ENCODE measurements around the gene RRBP1. TPM values are rescaled to one million over a fixed set of nuclear protein-coding genes. Genes with fewer than 3 reads are reported as not detected.

RRBP1 gene
- total and polyA plus RNA-seq, 2 of the 4 experiments (the other 2 are of a cell fraction): 90.2 to 136 TPM

DNA sequence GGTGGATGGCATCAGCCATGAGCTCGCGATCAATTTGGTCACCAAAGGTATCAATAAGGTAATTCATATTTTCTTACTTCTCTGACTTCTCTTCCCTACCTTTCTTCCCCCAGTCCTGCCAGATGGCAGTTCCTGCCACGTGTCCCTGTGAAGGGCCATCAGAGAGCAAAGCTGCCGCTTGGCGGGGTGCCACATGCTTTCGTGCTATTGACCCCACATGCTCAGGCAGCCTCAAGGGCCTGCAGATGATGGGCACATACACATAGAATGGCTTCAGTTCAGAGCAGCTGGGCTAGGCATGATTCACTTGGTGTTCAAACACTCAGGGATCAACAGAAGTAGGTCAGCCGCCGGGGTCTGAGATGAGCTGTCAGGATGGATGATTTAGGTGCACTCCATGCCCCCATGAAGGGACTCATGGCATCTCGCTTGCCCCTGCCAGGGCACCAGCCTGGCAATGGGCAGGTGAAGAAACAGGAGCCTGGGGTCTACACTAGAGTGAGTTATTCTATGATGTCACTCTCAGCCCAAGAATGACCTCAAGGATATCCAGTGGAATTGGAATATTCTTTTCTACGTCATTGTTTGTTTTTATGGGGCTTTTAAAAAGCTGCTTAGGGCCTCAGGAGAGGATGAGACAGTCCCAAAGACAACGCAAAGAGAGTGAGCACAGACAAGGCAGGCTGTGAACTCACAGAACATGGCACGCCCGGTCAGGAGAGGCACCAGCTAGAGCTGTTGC lies 43.2 kb upstream of the RRBP1 start:
- no peak overlapping the region for H4K91ac ChIP-seq (ENCODE audit: insufficient read depth, low read depth, low read length)
- no peak overlapping the region for H2AFZ ChIP-seq (replicated peaks; ENCODE audit: low read length, poor library complexity)
- no peak for ATAC-seq (ENCODE audit: low read depth)
- H4K5ac ChIP-seq (ENCODE audit: low read depth, low read length): no peak overlapping the region
- TF ChIP-seq SMC3 (IDR thresholded peaks at IDR 0.05; ENCODE audit: low read depth, low read length) (no peak), RCOR1 (IDR thresholded peaks at IDR 0.05; ENCODE audit: insufficient replicate concordance, low read length) (no peak), CTCF (conservative IDR thresholded peaks at IDR 0.05; ENCODE audit: low read depth, low read length) (no peak), POLR2A (IDR thresholded peaks at IDR 0.05; ENCODE audit: low read depth, low read length) (no peak), MXI1 (IDR thresholded peaks at IDR 0.05; ENCODE audit: borderline replicate concordance, low read depth, low read length) (no peak), BHLHE40 (IDR thresholded peaks at IDR 0.05; ENCODE audit: low read depth, low read length) (no peak), ELK1 (IDR thresholded peaks at IDR 0.05; ENCODE audit: borderline replicate concordance, low read depth, low read length) (no peak), FOS (IDR thresholded peaks at IDR 0.05; ENCODE audit: low read depth, low read length) (no peak), MAFK (IDR thresholded peaks at IDR 0.05; ENCODE audit: low read depth, low read length) (no peak), MAZ (IDR thresholded peaks at IDR 0.05; ENCODE audit: borderline replicate concordance, low read depth, low read length) (no peak), NFE2L2 (IDR thresholded peaks at IDR 0.05; ENCODE audit: low read depth, low read length) (no peak), CHD1 (IDR thresholded peaks at IDR 0.05; ENCODE audit: low read depth, low read length) (no peak), CEBPB (IDR thresholded peaks at IDR 0.05; ENCODE audit: low read depth, low read length) (no peak)
- TF ChIP-seq, protein P1, sequence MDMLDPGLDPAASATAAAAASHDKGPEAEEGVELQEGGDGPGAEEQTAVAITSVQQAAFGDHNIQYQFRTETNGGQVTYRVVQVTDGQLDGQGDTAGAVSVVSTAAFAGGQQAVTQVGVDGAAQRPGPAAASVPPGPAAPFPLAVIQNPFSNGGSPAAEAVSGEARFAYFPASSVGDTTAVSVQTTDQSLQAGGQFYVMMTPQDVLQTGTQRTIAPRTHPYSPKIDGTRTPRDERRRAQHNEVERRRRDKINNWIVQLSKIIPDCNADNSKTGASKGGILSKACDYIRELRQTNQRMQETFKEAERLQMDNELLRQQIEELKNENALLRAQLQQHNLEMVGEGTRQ (IDR thresholded peaks at IDR 0.05; ENCODE audit: low read depth, low read length): no peak
- no peak overlapping the region for H2AK9ac ChIP-seq (replicated peaks; ENCODE audit: low read depth, low read length, poor library complexity)
- no peak overlapping the region for H3K4me3 ChIP-seq (ENCODE audit: insufficient read depth, low read depth, low read length)
- no peak overlapping the region for H2BK15ac ChIP-seq (ENCODE audit: low read depth, low read length)
- no peak overlapping the region for H4K8ac ChIP-seq (ENCODE audit: low read depth in 2 of 2, low read length in 2 of 2)
- 0 out of 2 replicates have a peak, but pooled peaks cover 2% of the 10 kb centered on the region for H3K4me1 ChIP-seq (ENCODE audit: control insufficient read depth, insufficient read depth, low read length)
- no peaks in the 10 kb centered on the region for H3K9me3 ChIP-seq (ENCODE audit: control insufficient read depth, insufficient read depth, low read length)
- H3K9me1 ChIP-seq (ENCODE audit: insufficient read depth, low read length): no peaks in the 10 kb centered on the region; the same call in 1 of the 2 replicates
- no peak overlapping the region for H3K9ac ChIP-seq (ENCODE audit: low read depth, low read length)
- no peak for DNase-seq
- no peaks in the 10 kb centered on the region for H4K20me1 ChIP-seq (ENCODE audit: insufficient read depth, low read length)
- H3K23ac ChIP-seq (ENCODE audit: low read depth, low read length): no peak overlapping the region
- dilution Hi-C loops (cut with HindIII; ENCODE audit: low sequenced_read_pairs, unreplicated experiment) (no loop called here), in situ Hi-C loops (cut with MboI; ENCODE audit: low sequenced_read_pairs) (no loop called here), intact Hi-C loops (cut with micrococcal nuclease) (no loop called here)
- no peak overlapping the region for H3K14ac ChIP-seq (replicated peaks; ENCODE audit: low read depth, low read length)
- no peak overlapping the region for H3K27ac ChIP-seq (ENCODE audit: insufficient read depth, low read length)
- ChIA-PET CTCF (interaction anchor here (0.5 to 0.6 kb wide), 2 partner anchors 47 to 633 kb away, joined by 3 to 6 read pairs; no protein-coding TSS in a partner anchor), POLR2A (ENCODE audit: unreplicated experiment) (no interaction called here)
- no peaks in the 10 kb centered on the region for H3K79me1 ChIP-seq (ENCODE audit: low read depth in 1 of 2, low read length in 2 of 2)
- BruUV-seq (replicated peaks): no TSS peak
- H3K4ac ChIP-seq (ENCODE audit: low read depth, low read length): no peak overlapping the region
- H3K56ac ChIP-seq (ENCODE audit: extremely low read depth, insufficient read depth, low read length): no peak overlapping the region
- no peaks in the 10 kb centered on the region for H3K36me3 ChIP-seq (ENCODE audit: control insufficient read depth, insufficient read depth, low read length)
- H2AK5ac ChIP-seq (ENCODE audit: low read depth, low read length): no peak overlapping the region
- no peak overlapping the region for H2BK5ac ChIP-seq (ENCODE audit: low read depth, low read length, poor library complexity, severe bottlenecking)
- H3K18ac ChIP-seq (ENCODE audit: low read depth, low read length): no peak overlapping the region
- H3K4me2 ChIP-seq (ENCODE audit: low read depth, low read length): no peak overlapping the region
- no peak overlapping the region for H2BK120ac ChIP-seq (ENCODE audit: low read depth, low read length)
- H2BK20ac ChIP-seq (ENCODE audit: low read depth, low read length): no peak overlapping the region
- H3K27me3 ChIP-seq (ENCODE audit: control insufficient read depth, insufficient read depth, low read length): peaks cover 23% of the 10 kb centered on the region
- 73% methylated on average over 4 of the region's 13 CpGs; no CpG with 5 or more reads in 1 of the 2 experiments for WGBS, 2 experiments (ENCODE audit: extremely low coverage in 2 of 2, insufficient read length in 1 of 2)
